ENCODE measurements around the gene BST2.

Gene BST2

GRCh38 chr19:17414097-17414496 lies 8.7 kb upstream of the BST2 start:
- no peak for DNase-seq
- Histone ChIP-seq H3K4me3 (ENCODE audit: low read length) (no peak overlapping the region), H3K27ac (ENCODE audit: low read length) (no peak overlapping the region), H3K9me2 (replicated peaks; ENCODE audit: insufficient read depth, low read length) (no peaks in the 10 kb centered on the region), H3K36me3 (replicated peaks; ENCODE audit: insufficient read depth, low read length) (no peaks in the 10 kb centered on the region), H3K4me1 (ENCODE audit: low read length) (peaks cover 8% of the 10 kb centered on the region; the same call in 1 of the 2 replicates), H3K4me2 (ENCODE audit: low read depth, low read length) (no peak overlapping the region), H3K27me3 (replicated peaks; ENCODE audit: insufficient read depth, low read length) (no peaks in the 10 kb centered on the region), H2AFZ (ENCODE audit: low read length) (no peak overlapping the region), H4K20me1 (ENCODE audit: insufficient read depth, low read length) (no peaks in the 10 kb centered on the region), H3K79me2 (ENCODE audit: low read length) (peaks cover 19% of the 10 kb centered on the region), H3K9me3 (replicated peaks; ENCODE audit: insufficient read depth, low read length) (no peaks in the 10 kb centered on the region), H3F3A (ENCODE audit: insufficient read depth, low read length) (peaks cover 10% of the 10 kb centered on the region; the same call in 1 of the 2 replicates), H3K9ac (ENCODE audit: low read length) (no peak overlapping the region)
- TF ChIP-seq EZH2phosphoT487 (IDR thresholded peaks at IDR 0.05; ENCODE audit: low read length), result no peak
- TF ChIP-seq, protein P1, sequence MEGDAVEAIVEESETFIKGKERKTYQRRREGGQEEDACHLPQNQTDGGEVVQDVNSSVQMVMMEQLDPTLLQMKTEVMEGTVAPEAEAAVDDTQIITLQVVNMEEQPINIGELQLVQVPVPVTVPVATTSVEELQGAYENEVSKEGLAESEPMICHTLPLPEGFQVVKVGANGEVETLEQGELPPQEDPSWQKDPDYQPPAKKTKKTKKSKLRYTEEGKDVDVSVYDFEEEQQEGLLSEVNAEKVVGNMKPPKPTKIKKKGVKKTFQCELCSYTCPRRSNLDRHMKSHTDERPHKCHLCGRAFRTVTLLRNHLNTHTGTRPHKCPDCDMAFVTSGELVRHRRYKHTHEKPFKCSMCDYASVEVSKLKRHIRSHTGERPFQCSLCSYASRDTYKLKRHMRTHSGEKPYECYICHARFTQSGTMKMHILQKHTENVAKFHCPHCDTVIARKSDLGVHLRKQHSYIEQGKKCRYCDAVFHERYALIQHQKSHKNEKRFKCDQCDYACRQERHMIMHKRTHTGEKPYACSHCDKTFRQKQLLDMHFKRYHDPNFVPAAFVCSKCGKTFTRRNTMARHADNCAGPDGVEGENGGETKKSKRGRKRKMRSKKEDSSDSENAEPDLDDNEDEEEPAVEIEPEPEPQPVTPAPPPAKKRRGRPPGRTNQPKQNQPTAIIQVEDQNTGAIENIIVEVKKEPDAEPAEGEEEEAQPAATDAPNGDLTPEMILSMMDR (IDR thresholded peaks at IDR 0.05; ENCODE audit: low read length), result no peak
- no peak for TF ChIP-seq EZH2 (optimal IDR thresholded peaks at IDR 0.05; ENCODE audit: low read depth, low read length)

DNA sequence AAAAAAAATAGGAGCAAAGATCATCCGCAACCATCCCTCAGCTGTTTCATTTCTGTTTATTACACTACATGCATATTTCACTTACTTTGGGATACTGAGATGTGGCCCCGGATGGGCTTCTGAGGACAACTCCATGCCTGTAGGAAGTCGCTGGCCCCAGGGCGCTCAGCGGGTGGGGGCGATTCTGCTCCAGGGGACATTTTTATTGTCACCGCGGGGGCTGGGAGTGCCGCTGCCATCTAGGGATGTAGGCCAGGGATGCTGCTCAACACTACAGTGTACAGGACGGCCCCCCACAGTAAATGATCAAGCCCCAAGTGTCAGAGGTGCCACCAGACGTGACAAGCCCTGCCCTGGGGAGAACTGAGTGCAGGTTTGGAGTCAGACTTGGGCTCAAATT lies 6.4 kb upstream of the BST2 start:
- Histone ChIP-seq H3K4me1 (ENCODE audit: low read length) (peaks cover 7% of the 10 kb centered on the region; the same call in 1 of the 2 replicates), H3K36me3 (replicated peaks; ENCODE audit: insufficient read depth, low read length) (no peaks in the 10 kb centered on the region), H3K4me2 (ENCODE audit: low read depth, low read length) (no peak overlapping the region), H3K9ac (ENCODE audit: low read length) (no peak overlapping the region), H3K4me3 (ENCODE audit: low read length) (no peak overlapping the region), H2AFZ (ENCODE audit: low read length) (no peak overlapping the region), H4K20me1 (ENCODE audit: insufficient read depth, low read length) (no peaks in the 10 kb centered on the region), H3K27me3 (replicated peaks; ENCODE audit: insufficient read depth, low read length) (no peaks in the 10 kb centered on the region), H3K27ac (ENCODE audit: low read length) (no peak overlapping the region), H3K79me2 (ENCODE audit: low read length) (peaks cover 24% of the 10 kb centered on the region), H3K9me3 (replicated peaks; ENCODE audit: insufficient read depth, low read length) (no peaks in the 10 kb centered on the region), H3K9me2 (replicated peaks; ENCODE audit: insufficient read depth, low read length) (no peaks in the 10 kb centered on the region), H3F3A (ENCODE audit: insufficient read depth, low read length) (peaks cover 7% of the 10 kb centered on the region)
- TF ChIP-seq EZH2 (optimal IDR thresholded peaks at IDR 0.05; ENCODE audit: low read depth, low read length), result no peak
- TF ChIP-seq, protein P1 (IDR thresholded peaks at IDR 0.05; ENCODE audit: low read length), result no peak
- TF ChIP-seq EZH2phosphoT487 (IDR thresholded peaks at IDR 0.05; ENCODE audit: low read length), result no peak
- DNase-seq, result no peak

- Histone ChIP-seq H3K27me3 (replicated peaks; ENCODE audit: insufficient read depth, low read length) (no peaks in the 10 kb centered on the region), H3K4me2 (ENCODE audit: low read depth, low read length) (no peak overlapping the region), H3K9ac (ENCODE audit: low read length) (no peak overlapping the region), H3K9me3 (replicated peaks; ENCODE audit: insufficient read depth, low read length) (no peaks in the 10 kb centered on the region), H2AFZ (ENCODE audit: low read length) (no peak overlapping the region), H3K79me2 (ENCODE audit: low read length) (peaks cover 37% of the 10 kb centered on the region), H3K9me2 (replicated peaks; ENCODE audit: insufficient read depth, low read length) (no peaks in the 10 kb centered on the region), H3K4me3 (ENCODE audit: low read length) (no peak overlapping the region), H4K20me1 (ENCODE audit: insufficient read depth, low read length) (no peaks in the 10 kb centered on the region), H3F3A (ENCODE audit: insufficient read depth, low read length) (peaks cover 24% of the 10 kb centered on the region), H3K4me1 (ENCODE audit: low read length) (peaks cover 7% of the 10 kb centered on the region; the same call in 1 of the 2 replicates), H3K36me3 (replicated peaks; ENCODE audit: insufficient read depth, low read length) (no peaks in the 10 kb centered on the region), H3K27ac (ENCODE audit: low read length) (no peak overlapping the region)
- TF ChIP-seq, protein P1 (IDR thresholded peaks at IDR 0.05; ENCODE audit: low read length), result no peak
- TF ChIP-seq EZH2phosphoT487 (IDR thresholded peaks at IDR 0.05; ENCODE audit: low read length) (no peak), EZH2 (optimal IDR thresholded peaks at IDR 0.05; ENCODE audit: low read depth, low read length) (no peak)
- no peak for DNase-seq
Observed at GRCh38 chr19:17409990-17410389, 4.6 kb upstream of the BST2 start.
